ENCODE measurements around the gene PRUNE2. TPM values are rescaled to one million over a fixed set of nuclear protein-coding genes. Genes with fewer than 3 reads are reported as not detected.

PRUNE2 gene
- total RNA-seq, 2 donors from 2014 or later = 12.1 to 90.0 TPM

DNA sequence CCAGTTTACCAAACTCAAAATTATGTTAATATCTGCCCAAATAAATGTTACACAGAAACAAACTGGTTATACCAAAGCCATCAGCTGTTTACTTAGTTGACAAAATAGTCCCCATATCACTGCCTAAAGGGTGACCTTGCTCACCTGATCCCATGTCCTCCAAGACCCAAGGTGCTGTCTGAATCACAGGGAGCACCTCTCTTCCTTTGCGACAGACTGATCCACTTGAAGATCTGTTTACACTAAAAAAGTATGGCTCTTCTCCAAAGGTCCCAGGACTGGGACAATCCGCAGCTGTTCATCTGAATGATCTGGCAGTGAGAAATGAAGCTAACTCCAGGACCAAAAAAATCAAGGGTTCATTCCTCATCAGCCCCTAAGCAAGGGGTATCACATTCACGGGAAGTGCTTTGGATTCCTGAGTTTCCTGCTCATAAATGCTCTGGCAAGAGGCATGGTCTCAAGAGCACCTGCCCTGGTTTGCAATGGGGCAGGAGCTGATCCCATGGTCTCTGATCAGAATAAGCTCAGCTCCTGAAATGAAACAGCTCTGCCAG lies 5.0 kb downstream of the PRUNE2 start:
- no peaks in the 10 kb centered on the region for H3K27me3 ChIP-seq
- peaks cover 5% of the 10 kb centered on the region for H3K4me1 ChIP-seq
- H3K9me3 ChIP-seq = no peaks in the 10 kb centered on the region
- no peak overlapping the region for H3K27ac ChIP-seq
- DNase-seq = no peak
- no peak for TF ChIP-seq CTCF (IDR thresholded peaks at IDR 0.05)
- H3K4me3 ChIP-seq = no peak overlapping the region
- H3K9ac ChIP-seq (ENCODE audit: low read depth in 2 of 2, low read length in 2 of 2) = no peak overlapping the region
- H3K36me3 ChIP-seq = no peaks in the 10 kb centered on the region
- intact Hi-C loops (cut with DNase I) = no loop called here

DNA sequence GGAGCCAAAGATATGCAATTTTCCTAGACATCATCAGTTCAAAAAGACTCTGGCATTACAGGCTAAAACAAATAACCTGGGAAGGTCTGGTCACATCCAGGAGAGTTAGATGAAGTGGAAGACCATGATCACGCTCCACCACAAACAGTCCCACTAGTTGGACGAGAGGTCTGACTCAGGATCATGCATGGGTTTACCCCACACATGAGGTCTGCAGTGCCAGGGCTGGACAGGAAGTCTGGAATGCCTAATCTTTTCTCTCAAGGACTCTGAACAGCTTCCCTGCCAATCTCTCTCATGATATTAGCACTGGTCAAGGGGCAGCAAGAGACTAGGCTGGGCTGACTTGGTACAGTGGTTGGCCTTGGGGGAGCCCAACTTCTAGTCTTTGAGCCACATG lies 7.1 kb downstream of the PRUNE2 start:
- Histone ChIP-seq H3K9ac (ENCODE audit: low read depth in 2 of 2, low read length in 2 of 2) (no peak overlapping the region), H3K27ac (peak overlapping the region; percentile 45), H3K36me3 (no peaks in the 10 kb centered on the region), H3K4me3 (no peak overlapping the region), H3K4me1 (peaks cover 5% of the 10 kb centered on the region), H3K9me3 (no peaks in the 10 kb centered on the region), H3K27me3 (no peaks in the 10 kb centered on the region)
- no peak for DNase-seq
- TF ChIP-seq CTCF (IDR thresholded peaks at IDR 0.05) = no peak
- intact Hi-C loops (cut with DNase I) = no loop called here

GRCh38 chr9:76897804-76898525 lies 7.9 kb downstream of the PRUNE2 start:
- no peaks in the 10 kb centered on the region for H3K27me3 ChIP-seq
- H3K36me3 ChIP-seq = no peaks in the 10 kb centered on the region
- intact Hi-C loops (cut with DNase I) = no loop called here
- H3K27ac ChIP-seq = peak overlapping the region; percentile 45
- H3K4me1 ChIP-seq = peaks cover 5% of the 10 kb centered on the region
- no peak overlapping the region for H3K4me3 ChIP-seq
- TF ChIP-seq CTCF (IDR thresholded peaks at IDR 0.05) = no peak
- H3K9ac ChIP-seq (ENCODE audit: low read depth in 2 of 2, low read length in 2 of 2) = peak overlapping the region in 1 of 2 donors; percentile 13
- peak; percentile 35 for DNase-seq
- H3K9me3 ChIP-seq = no peaks in the 10 kb centered on the region

- no peak for DNase-seq
- H3K27ac ChIP-seq = peak overlapping the region; percentile 41
- intact Hi-C loops (cut with DNase I) = no loop called here
- no peaks in the 10 kb centered on the region for H3K27me3 ChIP-seq
- no peak for TF ChIP-seq CTCF (IDR thresholded peaks at IDR 0.05)
- peaks cover 5% of the 10 kb centered on the region for H3K4me1 ChIP-seq
- no peak overlapping the region for H3K4me3 ChIP-seq
- H3K36me3 ChIP-seq = no peaks in the 10 kb centered on the region
- H3K9ac ChIP-seq (ENCODE audit: low read depth in 2 of 2, low read length in 2 of 2) = no peak overlapping the region
- no peaks in the 10 kb centered on the region for H3K9me3 ChIP-seq
Measured at GRCh38 chr9:76896035-76896434, 9.9 kb downstream of the PRUNE2 start.

- Histone ChIP-seq H3K4me1 (peaks cover 5% of the 10 kb centered on the region), H3K27ac (no peak overlapping the region)
Measured at GRCh38 chr9:76895186-76895585, 10.7 kb downstream of the PRUNE2 start.

More at GRCh38 chr9:76895186-76895585, 10.7 kb downstream of the PRUNE2 start:
- Histone ChIP-seq H3K9me3 (no peaks in the 10 kb centered on the region), H3K36me3 (no peaks in the 10 kb centered on the region), H3K9ac (ENCODE audit: low read depth in 2 of 2, low read length in 2 of 2) (no peak overlapping the region), H3K4me3 (no peak overlapping the region), H3K27me3 (no peaks in the 10 kb centered on the region)
- TF ChIP-seq CTCF (IDR thresholded peaks at IDR 0.05) = no peak
- no peak for DNase-seq
- intact Hi-C loops (cut with DNase I) = no loop called here
